IMR-90 (cell line): Measurements from ENCODE around the gene XRCC3. TPM values are rescaled to one million over a fixed set of nuclear protein-coding genes. Genes with fewer than 3 reads are reported as not detected.

Experiments
- ATAC-seq: fragments of 200-7000 bp; cut with Tn5 transposase; 2 replicates; pipeline ENCODE4 v1.9.1; 2020; ENCODE audit warnings: low read depth, mild to moderate bottlenecking, moderate library complexity
- BruUV-seq: library from RNA; stranded (reverse); fragments of 400-500 nt; replicated peaks from 2 replicates; lab custom pipeline; 2021; lab: Mats Ljungman, UMichigan
- CTCF ChIA-PET: fragments of 300-600 bp; formaldehyde crosslinking; extraction: SDS; loops from one replicate; lab custom pipeline; 2021; ENCODE audit warnings: antibody characterized with exemption; lab: Yijun Ruan, JAX
- POLR2A ChIA-PET: fragments of 300-600 bp; sonication (Branson Sonifier 250); formaldehyde crosslinking; loops from one replicate; lab custom pipeline; 2022; ENCODE audit warnings: antibody characterized with exemption; ENCODE audit not compliant: unreplicated experiment; lab: Charles Lee
- DNase-seq: peaks from one replicate; pipeline ENCODE4 v3.0.0; 2013
- H2AFZ ChIP-seq: replicated peaks from 2 replicates; pipeline ENCODE3; 2013; ENCODE audit warnings: low read length, mild to moderate bottlenecking; ENCODE audit not compliant: poor library complexity
- H2AK5ac ChIP-seq: 2 replicates; pipeline ENCODE4 v1.6.1; 2013; ENCODE audit warnings: low read depth, low read length, inconsistent platforms
- H2AK9ac ChIP-seq: replicated peaks from 2 replicates; pipeline ENCODE3; 2013; ENCODE audit warnings: mild to moderate bottlenecking, low read depth, low read length, moderate library complexity; ENCODE audit not compliant: poor library complexity
- H2BK120ac ChIP-seq: 2 replicates; pipeline ENCODE4 v1.6.1; 2013; ENCODE audit warnings: low read depth, low read length, inconsistent platforms
- H2BK15ac ChIP-seq: 3 replicates; pipeline ENCODE4 v1.6.1; 2013; ENCODE audit warnings: low read depth, low read length, inconsistent platforms
- H2BK20ac ChIP-seq: 2 replicates; pipeline ENCODE4 v1.6.1; 2013; ENCODE audit warnings: low read depth, mild to moderate bottlenecking, inconsistent platforms, low read length, moderate library complexity
- H2BK5ac ChIP-seq: 2 replicates; pipeline ENCODE4 v1.6.1; 2013; ENCODE audit warnings: mild to moderate bottlenecking, low read depth, low read length, inconsistent platforms; ENCODE audit not compliant: poor library complexity, severe bottlenecking
- H3K14ac ChIP-seq: replicated peaks from 2 replicates; pipeline ENCODE4 v1.6.1; 2013; ENCODE audit warnings: low read depth, low read length, inconsistent platforms
- H3K18ac ChIP-seq: 2 replicates; pipeline ENCODE4 v1.6.1; 2013; ENCODE audit warnings: low read depth, low read length, control low read depth
- H3K23ac ChIP-seq: 2 replicates; pipeline ENCODE4 v1.6.1; 2013; ENCODE audit warnings: low read depth, low read length, inconsistent platforms
- H3K27ac ChIP-seq: 2 replicates; pipeline ENCODE4 v1.5.1; 2013; ENCODE audit warnings: mild to moderate bottlenecking, control low read depth, low read length; ENCODE audit not compliant: insufficient read depth
- H3K27me3 ChIP-seq: 2 replicates; pipeline ENCODE4 v1.6.1; 2013; ENCODE audit warnings: low read length; ENCODE audit not compliant: control insufficient read depth, insufficient read depth
- H3K36me3 ChIP-seq: 2 replicates; pipeline ENCODE4 v1.6.1; 2013; ENCODE audit warnings: low read length, mixed read lengths; ENCODE audit not compliant: control insufficient read depth, insufficient read depth
- H3K4ac ChIP-seq: 2 replicates; pipeline ENCODE4 v1.6.1; 2013; ENCODE audit warnings: low read depth, low read length, inconsistent platforms
- H3K4me1 ChIP-seq: 2 replicates; pipeline ENCODE4 v1.6.1; 2013; ENCODE audit warnings: low read length, mixed read lengths; ENCODE audit not compliant: control insufficient read depth, insufficient read depth
- H3K4me2 ChIP-seq: 2 replicates; pipeline ENCODE4 v1.6.1; 2013; ENCODE audit warnings: low read depth, mild to moderate bottlenecking, control low read depth, low read length, moderate library complexity
- H3K4me3 ChIP-seq: 2 replicates; pipeline ENCODE4 v1.5.1; 2013; ENCODE audit warnings: low read depth, mild to moderate bottlenecking, control low read depth, low read length, moderate library complexity; ENCODE audit not compliant: insufficient read depth
- H3K56ac ChIP-seq: 2 replicates; pipeline ENCODE4 v1.6.1; 2013; ENCODE audit warnings: low read length, inconsistent platforms; ENCODE audit not compliant: insufficient read depth; ENCODE audit errors: extremely low read depth
- H3K79me1 ChIP-seq, 2 experiments: 2 replicates each; pipeline ENCODE4 v1.6.1; 2013; ENCODE audit warnings: low read length in 2 of 2, inconsistent platforms in 1 of 2, low read depth in 1 of 2
- H3K9ac ChIP-seq: 2 replicates; pipeline ENCODE4 v1.6.1; 2013; ENCODE audit warnings: low read depth, low read length, control low read depth
- H3K9me1 ChIP-seq: 2 replicates; pipeline ENCODE4 v1.6.1; 2013; ENCODE audit warnings: low read length, inconsistent platforms; ENCODE audit not compliant: insufficient read depth
- H3K9me3 ChIP-seq: 2 replicates; pipeline ENCODE4 v1.6.1; 2013; ENCODE audit warnings: low read length; ENCODE audit not compliant: control insufficient read depth, insufficient read depth
- H4K20me1 ChIP-seq: 2 replicates; pipeline ENCODE4 v1.6.1; 2013; ENCODE audit warnings: low read length, inconsistent platforms; ENCODE audit not compliant: insufficient read depth
- H4K5ac ChIP-seq: 2 replicates; pipeline ENCODE4 v1.6.1; 2013; ENCODE audit warnings: mild to moderate bottlenecking, low read depth, low read length, control low read depth
- H4K8ac ChIP-seq, 2 experiments: 2 replicates each; pipeline ENCODE4 v1.6.1; 2013; ENCODE audit warnings: low read depth in 2 of 2, low read length in 2 of 2, control low read depth in 1 of 2, inconsistent platforms in 1 of 2
- H4K91ac ChIP-seq: 2 replicates; pipeline ENCODE4 v1.6.1; 2013; ENCODE audit warnings: low read depth, low read length, inconsistent platforms; ENCODE audit not compliant: insufficient read depth
- BHLHE40 ChIP-seq: fragments of 150-350 bp; IDR thresholded peaks from 2 replicates; pipeline ENCODE4 v1.6.1; 2016; ENCODE audit warnings: mild to moderate bottlenecking, low read depth, low read length
- CEBPB ChIP-seq: IDR thresholded peaks from 2 replicates; pipeline ENCODE4 v1.6.1; 2012; ENCODE audit warnings: low read depth, low read length, improper control_type of control experiment
- CHD1 ChIP-seq: IDR thresholded peaks from 2 replicates; pipeline ENCODE4 v1.6.1; 2012; ENCODE audit warnings: low read depth, low read length, improper control_type of control experiment
- FOS ChIP-seq: fragments of 150-350 bp; IDR thresholded peaks from 2 replicates; pipeline ENCODE4 v1.6.1; 2016; ENCODE audit warnings: low read depth, low read length
- MAFK ChIP-seq: IDR thresholded peaks from 2 replicates; pipeline ENCODE4 v1.6.1; 2012; ENCODE audit warnings: low read depth, low read length, improper control_type of control experiment
- MAZ ChIP-seq: IDR thresholded peaks from 2 replicates; pipeline ENCODE4 v1.6.1; 2012; ENCODE audit warnings: low read depth, mild to moderate bottlenecking, low read length, improper control_type of control experiment, moderate library complexity, borderline replicate concordance
- MXI1 ChIP-seq: IDR thresholded peaks from 2 replicates; pipeline ENCODE4 v1.6.1; 2012; ENCODE audit warnings: low read depth, mild to moderate bottlenecking, low read length, moderate library complexity, borderline replicate concordance
- NFE2L2 ChIP-seq: fragments of 150-350 bp; IDR thresholded peaks from 2 replicates; pipeline ENCODE4 v1.6.1; 2016; ENCODE audit warnings: low read depth, mild to moderate bottlenecking, low read length
- POLR2A ChIP-seq: IDR thresholded peaks from 2 replicates; pipeline ENCODE4 v1.6.1; 2012; ENCODE audit warnings: mild to moderate bottlenecking, low read depth, low read length
- RAD21 ChIP-seq: IDR thresholded peaks from 2 replicates; pipeline ENCODE4 v1.6.1; 2012; ENCODE audit warnings: low read length, improper control_type of control experiment
- RCOR1 ChIP-seq: IDR thresholded peaks from 2 replicates; pipeline ENCODE4 v1.6.1; 2012; ENCODE audit warnings: mild to moderate bottlenecking, low read length, improper control_type of control experiment; ENCODE audit not compliant: insufficient replicate concordance
- RFX5 ChIP-seq: IDR thresholded peaks from 2 replicates; pipeline ENCODE4 v1.8.0; 2012; ENCODE audit warnings: low read depth, mild to moderate bottlenecking, low read length, moderate library complexity
- SMC3 ChIP-seq: fragments of 150-350 bp; IDR thresholded peaks from 2 replicates; pipeline ENCODE4 v1.6.1; 2016; ENCODE audit warnings: low read depth, mild to moderate bottlenecking, antibody characterized with exemption, low read length, moderate library complexity
- WGBS, 2 experiments: methylation state at CpG; one replicate each; pipeline versions ENCODE4 v1.1.5 to v1.1.7; 2013; ENCODE audit warnings: missing lambda C conversion rate in 2 of 2; ENCODE audit not compliant: insufficient read length in 1 of 2; ENCODE audit errors: extremely low coverage in 2 of 2; 5-methylcytosine and 5-hydroxymethylcytosine counted together
- dilution Hi-C: fragments of 300-500 bp; cut with HindIII; formaldehyde crosslinking; loops from one replicate; pipeline ENCODE4 v1.14.3; 2018; ENCODE audit warnings: low sequenced_read_pairs; ENCODE audit not compliant: unreplicated experiment
- in situ Hi-C: fragments of 300-500 bp; cut with MboI; formaldehyde crosslinking; loops from 3 replicates; pipeline ENCODE4 v1.14.3; 2019; ENCODE audit warnings: low sequenced_read_pairs, inconsistent platforms, mixed read lengths
- intact Hi-C: fragments of 100-400 bp; cut with micrococcal nuclease; formaldehyde crosslinking; loops from 2 replicates; pipeline ENCODE4 v1.10.0; 2022
- polyA plus RNA-seq, 3 experiments: library from polyadenylated mRNA; depleted of rRNA; stranded (reverse); fragments of >200 nt; gene quantifications; 2 replicates each; pipeline ENCODE4 v1.2.3, GENCODE V29; 2012; ENCODE audit warnings: low replicate concordance in 1 of 3
- total RNA-seq: library from RNA; depleted of rRNA; stranded (reverse); fragments of >200 nt; gene quantifications from 2 replicates; pipeline ENCODE4 v1.2.3, GENCODE V29; 2012
- TF ChIP-seq, protein P1 (sequence below): conservative IDR thresholded peaks from 2 replicates; pipeline ENCODE4 v1.5.1; 2012; ENCODE audit warnings: mild to moderate bottlenecking, low read depth, low read length, improper control_type of control experiment
- TF ChIP-seq, protein P2 (sequence below): fragments of 150-350 bp; IDR thresholded peaks from 2 replicates; pipeline ENCODE4 v1.6.1; 2016; ENCODE audit warnings: low read depth, mild to moderate bottlenecking, low read length, moderate library complexity, borderline replicate concordance
- TF ChIP-seq, protein P3 (sequence below): fragments of 150-350 bp; IDR thresholded peaks from 2 replicates; pipeline ENCODE4 v1.6.1; 2017; ENCODE audit warnings: mild to moderate bottlenecking, antibody characterized with exemption, low read length, low read depth

The XRCC3 gene
- total and polyA plus RNA-seq, 2 of the 4 experiments (the other 2 are of a cell fraction): 8.1 to 9.5 TPM

DNA sequence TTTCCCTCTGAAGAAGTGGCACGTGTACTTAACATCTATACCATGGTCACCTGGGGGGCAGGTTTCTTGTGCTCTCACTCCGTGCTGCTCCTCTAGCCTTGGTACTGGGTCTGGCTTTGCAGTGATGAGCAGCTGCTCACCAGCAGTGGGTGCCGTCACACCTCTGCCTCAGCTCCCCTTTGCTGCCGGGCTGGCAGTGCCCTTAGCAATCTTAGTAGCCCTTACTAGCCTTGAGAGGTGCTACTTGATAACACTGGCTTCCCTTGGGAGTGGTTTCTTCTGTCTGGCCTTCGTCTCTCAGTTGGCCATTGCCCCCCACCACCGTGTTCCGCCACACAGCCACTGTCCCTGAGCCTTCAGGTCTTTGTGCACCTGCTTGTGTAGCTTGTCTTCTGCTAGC, 63.7 kb downstream of the XRCC3 start:
- Histone ChIP-seq H3K27ac (peak overlapping the region; percentile 3; the same call in 1 of the 2 replicates), H3K23ac (no peak overlapping the region), H4K91ac (no peak overlapping the region), H4K5ac (no peak overlapping the region), H3K9me1 (peaks cover 22% of the 10 kb centered on the region), H2BK20ac (no peak overlapping the region), H3K4ac (no peak overlapping the region), H3K4me1 (peaks cover 21% of the 10 kb centered on the region), H3K9ac (no peak overlapping the region), H2AFZ (no peak overlapping the region), H3K9me3 (no peaks in the 10 kb centered on the region), H3K18ac (no peak overlapping the region), H3K79me1 (peaks cover 10 to 65% of the 10 kb centered on the region in 2 experiments), H3K56ac (no peak overlapping the region), H4K20me1 (peaks cover 86% of the 10 kb centered on the region), H2AK5ac (no peak overlapping the region), H4K8ac (no peak overlapping the region), H2BK120ac (no peak overlapping the region), H3K14ac (no peak overlapping the region), H3K4me2 (no peak overlapping the region; the same call in 1 of the 2 replicates), H3K27me3 (no peaks in the 10 kb centered on the region), H2BK15ac (no peak overlapping the region), H3K4me3 (no peak overlapping the region), H2BK5ac (no peak overlapping the region), H3K36me3 (peaks cover 21% of the 10 kb centered on the region), H2AK9ac (no peak overlapping the region)
- no peak for TF ChIP-seq NFE2L2
- no peak for TF ChIP-seq RCOR1
- TF ChIP-seq, protein P1, sequence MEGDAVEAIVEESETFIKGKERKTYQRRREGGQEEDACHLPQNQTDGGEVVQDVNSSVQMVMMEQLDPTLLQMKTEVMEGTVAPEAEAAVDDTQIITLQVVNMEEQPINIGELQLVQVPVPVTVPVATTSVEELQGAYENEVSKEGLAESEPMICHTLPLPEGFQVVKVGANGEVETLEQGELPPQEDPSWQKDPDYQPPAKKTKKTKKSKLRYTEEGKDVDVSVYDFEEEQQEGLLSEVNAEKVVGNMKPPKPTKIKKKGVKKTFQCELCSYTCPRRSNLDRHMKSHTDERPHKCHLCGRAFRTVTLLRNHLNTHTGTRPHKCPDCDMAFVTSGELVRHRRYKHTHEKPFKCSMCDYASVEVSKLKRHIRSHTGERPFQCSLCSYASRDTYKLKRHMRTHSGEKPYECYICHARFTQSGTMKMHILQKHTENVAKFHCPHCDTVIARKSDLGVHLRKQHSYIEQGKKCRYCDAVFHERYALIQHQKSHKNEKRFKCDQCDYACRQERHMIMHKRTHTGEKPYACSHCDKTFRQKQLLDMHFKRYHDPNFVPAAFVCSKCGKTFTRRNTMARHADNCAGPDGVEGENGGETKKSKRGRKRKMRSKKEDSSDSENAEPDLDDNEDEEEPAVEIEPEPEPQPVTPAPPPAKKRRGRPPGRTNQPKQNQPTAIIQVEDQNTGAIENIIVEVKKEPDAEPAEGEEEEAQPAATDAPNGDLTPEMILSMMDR: no peak
- TF ChIP-seq RAD21: no peak
- TF ChIP-seq MAFK: no peak
- TF ChIP-seq CHD1: no peak
- no peak for TF ChIP-seq FOS
- no peak for TF ChIP-seq RFX5
- no peak for TF ChIP-seq MXI1
- TF ChIP-seq BHLHE40: no peak
- TF ChIP-seq, protein P2, sequence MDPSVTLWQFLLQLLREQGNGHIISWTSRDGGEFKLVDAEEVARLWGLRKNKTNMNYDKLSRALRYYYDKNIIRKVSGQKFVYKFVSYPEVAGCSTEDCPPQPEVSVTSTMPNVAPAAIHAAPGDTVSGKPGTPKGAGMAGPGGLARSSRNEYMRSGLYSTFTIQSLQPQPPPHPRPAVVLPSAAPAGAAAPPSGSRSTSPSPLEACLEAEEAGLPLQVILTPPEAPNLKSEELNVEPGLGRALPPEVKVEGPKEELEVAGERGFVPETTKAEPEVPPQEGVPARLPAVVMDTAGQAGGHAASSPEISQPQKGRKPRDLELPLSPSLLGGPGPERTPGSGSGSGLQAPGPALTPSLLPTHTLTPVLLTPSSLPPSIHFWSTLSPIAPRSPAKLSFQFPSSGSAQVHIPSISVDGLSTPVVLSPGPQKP: no peak
- TF ChIP-seq MAZ: no peak
- no peak for TF ChIP-seq CEBPB
- no peak for TF ChIP-seq SMC3
- no peak for TF ChIP-seq POLR2A
- TF ChIP-seq, protein P3, sequence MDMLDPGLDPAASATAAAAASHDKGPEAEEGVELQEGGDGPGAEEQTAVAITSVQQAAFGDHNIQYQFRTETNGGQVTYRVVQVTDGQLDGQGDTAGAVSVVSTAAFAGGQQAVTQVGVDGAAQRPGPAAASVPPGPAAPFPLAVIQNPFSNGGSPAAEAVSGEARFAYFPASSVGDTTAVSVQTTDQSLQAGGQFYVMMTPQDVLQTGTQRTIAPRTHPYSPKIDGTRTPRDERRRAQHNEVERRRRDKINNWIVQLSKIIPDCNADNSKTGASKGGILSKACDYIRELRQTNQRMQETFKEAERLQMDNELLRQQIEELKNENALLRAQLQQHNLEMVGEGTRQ: no peak
- WGBS, 2 experiments: 73% methylated on average over 2 of the region's 7 CpGs; no CpG with 5 or more reads in 1 of the 2 experiments
- POLR2A ChIA-PET: no interaction called here
- in situ Hi-C loops: no loop called here
- BruUV-seq: no TSS peak
- ATAC-seq: no peak
- DNase-seq: no peak
- intact Hi-C loops: no loop called here
- CTCF ChIA-PET: no interaction called here
- dilution Hi-C loops: no loop called here
